GM12891 (cell line): ENCODE results near the gene FSTL1.

Experiments
- PAX5 ChIP-seq: IDR thresholded peaks from 2 replicates; pipeline ENCODE4 v1.6.1; 2011; ENCODE audit warnings: low read length, moderate library complexity, mild to moderate bottlenecking; ENCODE audit not compliant: insufficient read depth, severe bottlenecking
- POLR2A ChIP-seq: IDR thresholded peaks from 2 replicates; pipeline ENCODE4 v1.6.1; 2011; ENCODE audit warnings: low read depth, low read length, control low read depth
- POLR2AphosphoS5 ChIP-seq: IDR thresholded peaks from 2 replicates; pipeline ENCODE4 v1.6.1; 2011; ENCODE audit warnings: low read depth, low read length, control low read depth
- SPI1 ChIP-seq: IDR thresholded peaks from 2 replicates; pipeline ENCODE4 v1.6.1; 2011; ENCODE audit warnings: low read depth, low read length, control low read depth
- TAF1 ChIP-seq: IDR thresholded peaks from 2 replicates; pipeline ENCODE4 v1.6.1; 2011; ENCODE audit warnings: low read depth, low read length, control low read depth

DNA sequence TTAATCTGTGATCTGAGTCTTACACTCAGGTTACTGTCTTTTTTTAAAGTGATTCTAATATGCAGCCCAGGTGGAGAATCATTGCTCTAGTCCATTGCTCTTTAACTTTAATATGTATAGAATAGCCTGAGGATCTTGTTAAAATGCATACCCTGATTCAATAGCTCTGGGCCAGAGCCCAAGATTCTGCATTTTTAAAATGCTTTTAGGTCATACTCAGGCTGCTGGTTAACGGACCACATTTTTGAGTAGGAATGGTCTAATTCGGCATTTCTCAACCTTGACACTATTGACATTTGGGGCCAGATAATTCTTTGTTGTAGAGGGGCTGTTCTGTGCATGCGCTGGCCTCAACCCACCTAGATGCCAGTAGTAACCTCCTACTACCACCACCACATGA is 20.9 kb upstream of the FSTL1 start:
- TF ChIP-seq POLR2AphosphoS5: no peak
- TF ChIP-seq POLR2A: no peak
- no peak for TF ChIP-seq PAX5
- TF ChIP-seq TAF1: no peak
- no peak for TF ChIP-seq SPI1
